Mucosa of stomach (tissue), 1 donor: ENCODE results near the gene FXYD4.

Experiments used
- H3K27me3 ChIP-seq: one replicate; pipeline ENCODE4 v1.7.0; 2013; ENCODE audit warnings: mild to moderate bottlenecking, low read length; ENCODE audit not compliant: control insufficient read depth, insufficient read depth
- H3K36me3 ChIP-seq: one replicate; pipeline ENCODE4 v1.7.0; 2013; ENCODE audit warnings: low read length; ENCODE audit not compliant: control insufficient read depth, insufficient read depth
- H3K4me1 ChIP-seq: one replicate; pipeline ENCODE4 v1.7.0; 2013; ENCODE audit warnings: mild to moderate bottlenecking, low read length; ENCODE audit not compliant: control insufficient read depth, insufficient read depth
- H3K4me3 ChIP-seq: one replicate; pipeline ENCODE4 v1.7.0; 2013; ENCODE audit warnings: low read length
- H3K9ac ChIP-seq: one replicate; pipeline ENCODE4 v1.7.0; 2013; ENCODE audit warnings: mild to moderate bottlenecking, low read length, moderate library complexity
- H3K9me3 ChIP-seq: one replicate; pipeline ENCODE4 v1.7.0; 2013; ENCODE audit warnings: mild to moderate bottlenecking, low read length, moderate library complexity; ENCODE audit not compliant: control insufficient read depth
- donor health status: Pancreatic carcinoma.

FXYD4 gene

DNA sequence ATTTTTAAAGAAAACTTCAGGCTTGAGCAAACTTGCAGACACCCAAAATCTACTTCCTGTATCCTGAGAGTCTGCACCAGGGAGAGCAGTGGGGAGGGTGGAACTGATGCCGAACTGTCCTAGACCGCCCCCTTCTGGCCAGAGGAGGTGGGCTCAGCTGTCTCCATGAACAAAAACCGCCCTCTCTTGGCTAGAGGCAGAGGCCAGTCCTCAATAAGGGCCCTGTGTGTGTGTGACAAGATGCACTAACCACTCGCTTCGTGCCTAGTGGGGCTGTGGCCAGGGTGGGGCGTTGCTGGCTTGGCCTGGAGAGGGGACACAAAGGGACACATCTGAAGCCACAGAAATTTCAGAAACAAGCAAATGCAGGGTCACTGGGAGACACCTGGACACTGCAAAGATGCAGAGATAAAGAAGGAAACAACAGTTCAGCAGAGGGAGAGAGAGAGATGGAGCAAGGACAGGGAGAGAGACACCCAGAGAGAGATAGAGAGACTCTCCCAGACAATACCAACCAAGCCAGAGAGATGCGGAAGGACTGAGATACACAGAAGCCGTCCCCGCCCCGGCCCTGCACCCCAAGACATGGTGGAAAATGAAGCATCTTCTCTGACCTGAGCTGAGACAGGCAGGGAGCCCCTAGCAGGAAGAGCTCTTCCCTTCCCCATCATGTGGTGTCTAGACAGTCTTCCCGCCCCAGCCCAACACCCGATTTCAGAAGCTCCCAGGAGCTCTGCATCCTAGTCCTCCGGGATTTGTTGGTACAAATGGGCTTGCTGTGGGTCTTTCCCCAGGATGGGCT is 22.7 kb upstream of the FXYD4 start:
- Histone ChIP-seq H3K9me3 (no peaks in the 10 kb centered on the region), H3K9ac (no peak overlapping the region), H3K4me3 (no peak overlapping the region)

DNA sequence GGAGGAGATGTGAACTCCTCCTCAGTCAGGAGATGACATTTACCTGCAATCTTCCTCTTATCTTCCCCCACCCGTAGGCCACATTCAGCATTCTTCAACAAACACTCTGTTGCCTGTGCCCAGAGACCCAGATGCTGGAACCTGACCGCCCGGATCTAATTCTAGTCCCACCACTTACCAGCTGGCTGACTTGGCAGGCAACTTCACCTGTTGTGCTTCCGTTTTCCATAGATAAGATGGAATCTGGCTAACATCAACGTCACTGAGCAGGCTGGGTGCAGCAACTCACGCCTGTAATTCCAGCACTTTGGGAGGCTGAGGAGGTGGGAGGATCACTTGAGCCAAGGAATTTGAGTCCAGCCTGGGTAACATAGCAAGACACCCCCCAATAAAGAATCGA is 21.3 kb upstream of the FXYD4 start:
- H3K36me3 ChIP-seq = no peaks in the 10 kb centered on the region
- no peak overlapping the region for H3K4me3 ChIP-seq
- peaks cover 12% of the 10 kb centered on the region for H3K27me3 ChIP-seq
- H3K9ac ChIP-seq = no peak overlapping the region
- H3K4me1 ChIP-seq = peaks cover 24% of the 10 kb centered on the region
- no peaks in the 10 kb centered on the region for H3K9me3 ChIP-seq

More for the DNA sequence above, 22.7 kb upstream of the FXYD4 start:
- Histone ChIP-seq H3K4me1 (peaks cover 28% of the 10 kb centered on the region), H3K36me3 (no peaks in the 10 kb centered on the region), H3K27me3 (peaks cover 12% of the 10 kb centered on the region)

DNA sequence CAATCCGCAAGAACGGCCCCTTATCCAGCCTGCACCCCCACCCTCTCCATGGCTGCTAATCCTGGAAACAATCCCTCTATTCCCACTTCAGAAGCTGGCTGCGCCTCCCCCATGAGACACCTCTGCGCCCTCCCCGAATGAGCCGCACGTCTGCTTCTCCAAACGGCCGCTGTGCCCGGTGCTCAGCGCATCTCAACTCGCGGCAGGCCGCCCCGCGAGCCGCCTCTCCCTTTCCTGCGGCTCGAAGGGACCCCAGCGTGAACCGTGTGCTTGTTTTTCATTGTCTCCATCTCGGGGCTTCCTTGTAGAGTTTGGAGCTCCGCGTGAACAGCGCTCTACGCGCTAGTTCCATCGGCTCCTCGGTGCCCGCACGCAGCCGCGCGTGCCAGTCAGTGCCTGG is 20.8 kb upstream of the FXYD4 start:
- no peak overlapping the region for H3K9ac ChIP-seq
- peak overlapping the region; percentile 14 for H3K4me3 ChIP-seq
- peaks cover 24% of the 10 kb centered on the region for H3K4me1 ChIP-seq

DNA sequence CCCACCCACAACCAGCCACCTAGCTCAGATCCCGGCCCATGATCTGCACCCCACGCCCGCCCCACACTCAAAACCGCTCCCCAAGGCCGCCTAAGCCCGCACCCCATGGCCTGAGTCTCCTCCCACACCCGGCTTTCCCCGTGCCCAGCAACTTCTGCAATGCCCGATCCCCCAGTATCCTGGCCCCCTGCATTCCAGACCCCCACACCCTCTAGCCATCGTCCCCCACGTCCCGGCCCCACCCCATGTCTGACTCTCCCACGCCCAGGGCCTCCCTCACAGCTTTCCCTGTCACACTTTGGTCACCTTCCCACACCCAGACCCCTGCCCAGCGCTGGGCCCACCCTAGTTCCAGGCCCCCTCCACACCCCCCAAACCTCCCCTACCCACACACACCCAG is 20.1 kb upstream of the FXYD4 start:
- peaks cover 12% of the 10 kb centered on the region for H3K27me3 ChIP-seq
- H3K4me1 ChIP-seq = peaks cover 27% of the 10 kb centered on the region
- H3K9ac ChIP-seq = no peak overlapping the region
- H3K4me3 ChIP-seq = no peak overlapping the region
- H3K9me3 ChIP-seq = no peaks in the 10 kb centered on the region
- H3K36me3 ChIP-seq = no peaks in the 10 kb centered on the region

More for the DNA sequence above, 20.8 kb upstream of the FXYD4 start:
- Histone ChIP-seq H3K27me3 (peaks cover 12% of the 10 kb centered on the region), H3K36me3 (no peaks in the 10 kb centered on the region), H3K9me3 (no peaks in the 10 kb centered on the region)

DNA sequence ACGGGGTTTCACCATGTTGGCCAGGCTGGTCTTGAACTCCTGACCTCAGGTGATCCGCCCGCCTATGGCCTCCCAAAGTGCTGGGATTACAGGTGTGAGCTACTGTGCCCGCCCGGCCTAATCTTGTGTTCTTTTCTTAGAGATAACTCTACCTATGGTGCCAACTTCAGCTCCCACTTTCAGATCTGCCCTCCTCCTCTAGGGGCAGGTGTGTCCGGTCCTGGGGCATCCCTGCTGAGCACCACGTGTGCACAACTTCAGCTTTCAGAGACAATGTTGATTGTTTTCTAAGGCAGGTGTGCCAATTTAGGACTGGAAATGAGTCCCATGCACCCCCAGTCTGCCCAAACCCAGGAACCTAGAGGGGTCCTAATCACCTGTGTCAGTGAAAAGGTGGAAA is 18.5 kb upstream of the FXYD4 start:
- no peak overlapping the region for H3K4me3 ChIP-seq
- peaks cover 12% of the 10 kb centered on the region for H3K27me3 ChIP-seq
- no peaks in the 10 kb centered on the region for H3K9me3 ChIP-seq
- H3K4me1 ChIP-seq = peaks cover 32% of the 10 kb centered on the region
- H3K9ac ChIP-seq = no peak overlapping the region
- no peaks in the 10 kb centered on the region for H3K36me3 ChIP-seq

DNA sequence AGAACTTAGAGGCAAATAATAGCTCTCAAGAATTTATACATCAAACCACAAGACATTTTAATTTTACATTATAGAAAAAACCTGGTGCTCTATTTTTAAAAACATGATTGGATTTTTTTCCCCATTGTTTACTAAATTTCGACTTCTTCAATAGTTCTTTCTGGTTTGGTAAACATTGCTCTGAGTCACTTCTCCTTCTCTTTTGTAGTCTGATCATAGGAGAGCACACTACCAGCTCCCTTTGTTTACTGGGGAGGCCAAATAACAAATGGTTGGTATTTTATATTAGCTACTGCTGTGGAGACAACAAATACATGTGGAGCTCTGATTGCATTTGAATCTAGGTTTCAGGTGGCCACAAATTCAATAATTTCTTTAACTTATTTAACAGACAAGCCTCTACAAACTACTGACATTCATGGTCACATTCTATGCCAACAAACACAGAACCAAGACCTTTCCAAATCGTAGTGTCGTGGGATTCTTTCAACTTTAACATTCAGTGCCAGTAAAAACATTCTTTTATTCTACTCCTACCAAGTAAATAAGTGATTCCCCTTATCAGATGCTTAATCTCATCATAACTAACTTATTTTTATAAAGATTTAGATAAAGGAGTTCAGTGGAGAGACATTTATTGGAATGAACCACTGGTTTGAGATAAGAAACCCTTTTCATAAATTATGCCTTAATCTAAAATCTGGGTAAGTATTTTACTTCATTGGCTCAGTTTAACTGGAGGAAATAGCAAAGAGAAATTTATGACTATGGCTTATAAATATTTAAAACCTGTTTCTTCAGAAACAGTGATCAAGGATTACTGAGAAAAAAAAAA is 17.7 kb upstream of the FXYD4 start:
- Histone ChIP-seq H3K36me3 (no peaks in the 10 kb centered on the region), H3K4me3 (no peak overlapping the region), H3K9me3 (no peaks in the 10 kb centered on the region), H3K9ac (no peak overlapping the region), H3K27me3 (peaks cover 12% of the 10 kb centered on the region), H3K4me1 (peaks cover 27% of the 10 kb centered on the region)

DNA sequence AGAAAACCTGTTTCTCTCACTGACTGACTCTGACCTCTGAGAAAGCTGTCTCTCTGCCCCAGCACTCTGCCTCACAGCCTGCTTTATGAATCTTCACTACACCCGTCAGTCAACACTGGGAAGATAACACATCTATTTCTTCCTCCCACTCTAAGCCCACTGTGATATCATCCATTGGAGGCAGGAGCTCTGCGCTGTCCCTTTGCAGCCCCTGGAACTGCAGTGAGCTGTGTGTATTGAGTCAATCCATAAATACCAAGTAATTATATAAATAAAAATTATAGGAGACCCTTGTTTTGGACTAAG is 17.2 kb upstream of the FXYD4 start:
- H3K4me1 ChIP-seq = peaks cover 26% of the 10 kb centered on the region
- peaks cover 12% of the 10 kb centered on the region for H3K27me3 ChIP-seq
- H3K9ac ChIP-seq = no peak overlapping the region
- no peaks in the 10 kb centered on the region for H3K36me3 ChIP-seq
- H3K4me3 ChIP-seq = no peak overlapping the region
- no peaks in the 10 kb centered on the region for H3K9me3 ChIP-seq

DNA sequence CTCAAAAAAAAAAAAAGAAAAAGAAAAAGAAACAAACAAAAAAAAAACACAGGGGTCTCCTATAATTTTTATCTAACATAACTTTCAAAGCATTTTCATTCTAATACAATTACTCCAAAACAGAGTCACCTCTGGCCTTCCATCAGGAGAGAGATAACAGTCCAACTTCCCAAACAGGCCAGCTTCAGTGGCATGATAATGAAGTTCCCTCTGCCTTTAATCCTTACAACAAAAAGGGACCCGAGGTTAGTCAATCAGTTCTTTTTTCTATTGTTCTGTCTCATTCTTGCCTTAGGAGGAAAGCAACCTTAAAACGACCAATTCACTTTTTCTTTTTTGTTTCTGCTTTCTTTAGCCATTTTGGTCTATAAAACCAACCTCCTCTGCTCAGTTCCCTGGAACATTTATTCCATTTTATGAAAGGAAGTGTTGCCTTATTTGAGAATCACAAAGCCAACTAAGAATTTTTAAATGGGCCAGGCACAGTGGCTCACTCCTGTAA is 16.5 kb upstream of the FXYD4 start:
- H3K9ac ChIP-seq = no peak overlapping the region
- H3K9me3 ChIP-seq = no peaks in the 10 kb centered on the region
- H3K4me1 ChIP-seq = peaks cover 26% of the 10 kb centered on the region
- no peaks in the 10 kb centered on the region for H3K36me3 ChIP-seq
- H3K4me3 ChIP-seq = no peak overlapping the region
- peaks cover 10% of the 10 kb centered on the region for H3K27me3 ChIP-seq

DNA sequence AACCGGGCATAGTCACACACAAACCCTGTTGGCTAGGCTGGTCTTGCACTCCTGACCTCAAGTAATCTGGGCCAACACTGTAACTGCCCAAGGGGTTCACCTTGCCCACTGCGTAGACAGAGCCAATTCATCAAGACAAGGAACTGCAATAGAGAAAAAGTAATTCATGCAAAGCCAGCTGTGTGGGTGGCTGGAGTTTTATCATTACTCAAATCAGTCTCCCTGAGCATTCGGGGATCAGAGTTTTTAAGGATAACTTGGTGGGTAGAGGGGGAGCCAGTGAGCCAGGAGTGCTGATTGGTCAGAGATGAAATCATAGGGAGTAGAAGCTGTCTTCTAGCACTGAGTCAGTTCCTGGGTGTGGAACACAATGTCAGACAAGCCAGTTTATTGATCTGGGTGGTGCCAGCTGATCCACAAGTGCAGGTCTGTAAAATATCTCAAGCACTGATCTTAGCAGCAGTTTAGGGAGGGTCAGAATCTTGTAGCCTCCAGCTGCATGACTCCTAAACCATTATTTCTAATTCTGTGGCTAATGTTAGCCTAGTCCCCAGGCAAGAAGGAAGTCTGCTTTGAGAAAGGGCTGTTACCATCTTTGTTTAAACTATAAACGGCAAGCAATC is 15.6 kb upstream of the FXYD4 start:
- Histone ChIP-seq H3K27me3 (peaks cover 1% of the 10 kb centered on the region), H3K4me1 (peaks cover 19% of the 10 kb centered on the region), H3K4me3 (no peak overlapping the region)

DNA sequence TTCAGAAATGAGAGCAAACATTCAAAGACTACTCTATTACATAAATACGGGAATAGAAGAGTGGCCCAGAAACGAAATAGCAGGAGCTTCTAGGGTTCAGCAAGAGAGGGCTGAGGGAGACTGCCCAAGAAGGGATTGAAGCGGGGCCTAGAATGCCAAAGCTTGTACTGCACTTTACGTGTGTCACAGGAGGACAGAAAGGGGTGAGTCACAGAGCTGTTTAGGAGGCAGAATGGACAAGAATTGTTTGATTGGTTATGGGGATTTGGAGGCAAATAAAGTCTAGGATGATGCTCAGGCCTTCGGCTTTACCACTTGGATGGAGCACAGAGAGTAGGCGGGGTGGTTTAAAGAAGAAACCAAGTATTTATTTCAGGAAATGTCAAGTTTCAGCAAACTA is 11.3 kb upstream of the FXYD4 start:
- Histone ChIP-seq H3K27me3 (no peaks in the 10 kb centered on the region), H3K4me3 (no peak overlapping the region), H3K9me3 (no peaks in the 10 kb centered on the region), H3K4me1 (peaks cover 17% of the 10 kb centered on the region), H3K9ac (no peak overlapping the region), H3K36me3 (no peaks in the 10 kb centered on the region)

More for the DNA sequence above, 15.6 kb upstream of the FXYD4 start:
- Histone ChIP-seq H3K9ac (peak overlapping the region; percentile 50), H3K9me3 (no peaks in the 10 kb centered on the region), H3K36me3 (no peaks in the 10 kb centered on the region)

DNA sequence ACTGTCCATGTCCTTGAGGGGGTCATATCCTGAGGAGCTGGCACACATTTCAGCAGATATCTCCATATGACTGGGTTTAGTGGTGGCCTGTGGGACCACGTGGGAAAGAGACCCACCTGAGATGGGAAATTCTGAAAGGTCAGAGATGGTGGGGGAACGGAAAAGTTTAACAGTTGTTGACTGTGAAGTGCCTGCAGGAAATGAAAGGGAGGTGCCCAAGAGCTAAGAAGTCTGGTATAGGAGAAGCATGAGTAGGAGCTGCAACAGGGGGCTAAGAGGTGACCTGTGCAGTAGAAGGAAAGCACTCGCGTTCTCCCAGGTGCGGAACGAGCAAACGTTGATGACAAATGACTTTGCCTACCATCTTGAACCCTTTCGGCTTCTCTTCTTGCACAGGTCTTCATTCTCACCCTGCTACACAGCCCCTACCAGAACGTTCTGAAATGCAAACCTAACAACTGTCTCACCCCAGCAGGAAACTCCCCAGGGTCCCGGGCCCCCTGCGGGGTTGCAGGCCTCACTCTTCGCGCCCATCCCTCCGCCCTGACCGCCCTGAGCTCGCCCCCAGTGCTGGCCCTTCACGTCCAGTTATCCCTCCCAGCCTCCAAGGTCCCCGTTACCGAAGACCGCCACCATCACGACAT is 9.8 kb upstream of the FXYD4 start:
- no peaks in the 10 kb centered on the region for H3K9me3 ChIP-seq
- H3K9ac ChIP-seq = peak overlapping the region; percentile 93
- no peaks in the 10 kb centered on the region for H3K27me3 ChIP-seq
- H3K4me1 ChIP-seq = peaks cover 11% of the 10 kb centered on the region
- H3K4me3 ChIP-seq = peak overlapping the region; percentile 78
- no peaks in the 10 kb centered on the region for H3K36me3 ChIP-seq
